ENCODE data around the gene ETFBKMT. TPM values are rescaled to one million over a fixed set of nuclear protein-coding genes. Genes with fewer than 3 reads are reported as not detected.

The ETFBKMT gene, protein sequence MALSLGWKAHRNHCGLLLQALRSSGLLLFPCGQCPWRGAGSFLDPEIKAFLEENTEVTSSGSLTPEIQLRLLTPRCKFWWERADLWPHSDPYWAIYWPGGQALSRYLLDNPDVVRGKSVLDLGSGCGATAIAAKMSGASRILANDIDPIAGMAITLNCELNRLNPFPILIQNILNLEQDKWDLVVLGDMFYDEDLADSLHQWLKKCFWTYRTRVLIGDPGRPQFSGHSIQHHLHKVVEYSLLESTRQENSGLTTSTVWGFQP
- polyA plus RNA-seq (2013, experiment 1 of 2; ENCODE audit: insufficient read length): 2.0 TPM
- 1.9 TPM for polyA plus RNA-seq (2013, experiment 2 of 2; ENCODE audit: insufficient read length)

DNA sequence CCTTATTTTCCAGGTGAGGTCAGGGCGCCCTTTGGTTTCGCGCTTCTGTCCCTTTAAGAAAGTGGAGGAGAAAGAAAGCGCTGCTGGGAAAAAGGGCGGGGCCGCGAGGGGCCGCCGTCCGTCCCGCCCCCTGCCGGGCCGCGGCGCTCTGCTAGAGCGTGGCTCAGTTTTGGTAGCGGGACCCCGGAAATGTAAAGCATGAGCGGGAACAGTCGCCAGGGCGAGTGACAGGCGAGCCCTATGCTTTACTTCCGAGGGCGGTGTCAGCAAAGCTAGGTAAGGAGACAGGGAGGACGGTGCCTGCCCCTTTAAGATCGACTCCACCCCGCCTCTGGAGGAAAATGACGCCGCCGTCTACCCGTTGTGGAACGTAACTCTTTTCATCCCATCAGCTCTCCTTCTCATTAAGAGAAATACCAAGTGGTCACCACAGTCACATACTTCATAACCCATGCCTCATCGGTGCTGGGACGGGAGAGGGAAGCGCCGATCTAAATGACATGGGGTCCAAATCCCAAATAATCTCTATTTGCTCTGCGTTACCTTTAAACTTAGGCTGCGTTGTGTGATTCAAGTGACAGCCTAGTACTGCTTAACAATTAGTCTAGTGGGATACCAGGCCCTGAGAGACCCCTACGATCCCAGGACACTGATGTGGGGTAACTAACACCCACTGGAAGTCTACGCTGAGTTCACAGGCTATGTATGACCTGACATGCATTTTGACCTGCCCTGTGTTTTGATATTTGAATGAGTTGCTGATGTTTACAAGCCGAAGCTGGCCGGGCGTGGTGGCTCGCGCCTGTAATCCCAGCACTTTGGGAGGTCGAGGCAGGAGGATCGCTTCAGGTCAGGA, at the start of gene ETFBKMT:
TSS of gene ETFBKMT (plus strand) at position 602 of the 856 bp plus-strand sequence. CDS start 2,266 bp downstream, outside the sequence.
- DNase-seq: peak; percentile 86

DNA sequence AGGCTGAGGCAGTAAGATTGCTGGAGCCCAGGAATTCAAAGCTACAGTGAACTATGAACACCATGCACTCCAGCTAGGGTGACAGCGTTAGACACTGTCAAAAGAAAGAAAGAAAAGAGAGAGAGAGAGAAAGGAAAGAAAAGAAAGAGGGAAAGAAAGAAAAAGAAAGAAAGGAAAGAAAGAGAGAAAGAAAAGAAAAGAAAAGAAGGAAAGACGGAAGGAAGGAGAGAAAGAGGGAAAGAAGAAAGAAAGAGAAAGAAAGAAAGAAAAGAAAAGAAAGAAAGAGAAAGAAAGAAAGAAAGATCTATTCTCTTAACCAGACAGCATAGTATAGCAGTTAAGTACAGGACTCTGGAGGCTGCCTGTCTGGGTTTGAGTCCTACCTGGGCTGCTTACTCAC, 46.7 kb upstream of the ETFBKMT start:
- DNase-seq: no peak

GRCh38 chr12:31618228-31619025, 41.1 kb upstream of the ETFBKMT start:
- no peak for DNase-seq

DNA sequence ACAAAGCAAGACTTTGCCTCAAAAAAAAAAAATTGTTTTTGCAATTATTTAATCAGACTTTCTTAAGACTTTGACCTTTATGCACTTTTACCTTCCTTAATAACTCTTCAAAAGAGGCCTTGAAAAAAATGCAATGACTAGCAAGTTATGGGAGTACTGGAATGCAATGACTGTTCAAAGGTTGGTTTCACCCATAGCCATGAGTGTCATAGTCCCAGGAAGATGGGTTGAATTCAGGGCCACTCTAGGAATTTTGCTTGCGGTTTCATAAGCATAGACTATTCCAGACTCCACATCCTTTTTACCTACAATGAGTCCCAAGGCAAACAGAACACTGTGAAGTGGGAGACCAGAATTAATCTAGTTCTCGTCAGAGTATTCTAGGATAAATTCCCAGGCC, 39.2 kb upstream of the ETFBKMT start:
- no peak for DNase-seq

- no peak for DNase-seq
These were observed 37.5 kb upstream of the ETFBKMT start for GRCh38 chr12:31622038-31622437.

- DNase-seq: no peak
These were observed 33.1 kb upstream of the ETFBKMT start for GRCh38 chr12:31626270-31626995.

GRCh38 chr12:31627456-31628054, 31.9 kb upstream of the ETFBKMT start:
- no peak for DNase-seq

GRCh38 chr12:31629756-31630732, 29.4 kb upstream of the ETFBKMT start:
- peak; percentile 53 for DNase-seq

DNA sequence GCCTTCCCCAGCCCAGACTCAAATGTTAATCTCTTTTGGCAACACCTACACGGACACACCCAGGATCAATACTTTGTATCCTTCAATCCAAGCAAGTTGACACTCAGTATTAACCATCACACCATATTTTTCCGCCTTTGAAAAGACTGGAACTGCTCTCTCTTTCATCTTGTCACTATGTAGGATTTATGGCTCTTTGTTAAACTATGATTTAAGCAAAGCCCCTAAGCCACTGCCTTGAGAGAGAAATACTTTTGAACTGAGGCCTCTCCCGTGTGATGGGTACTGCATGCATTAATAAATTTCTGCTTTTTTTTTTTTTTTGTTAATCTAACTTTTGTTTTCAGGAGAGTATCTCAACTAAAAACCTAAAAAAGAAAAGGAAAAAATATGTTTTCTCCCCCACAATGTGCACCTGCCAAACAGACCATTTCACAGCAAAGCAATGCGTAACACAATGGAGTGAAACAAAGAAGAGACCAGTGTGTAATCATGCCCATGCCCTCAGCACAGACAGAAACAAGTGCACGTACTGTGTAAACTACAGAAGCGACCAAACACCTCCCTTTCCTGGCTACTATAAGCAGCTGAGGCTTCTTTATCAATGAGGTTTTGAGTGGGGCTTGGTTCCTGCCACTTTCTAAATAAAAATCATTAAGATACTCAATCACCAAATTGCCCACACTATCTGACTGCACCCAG, 28.3 kb upstream of the ETFBKMT start:
- DNase-seq: no peak

DNA sequence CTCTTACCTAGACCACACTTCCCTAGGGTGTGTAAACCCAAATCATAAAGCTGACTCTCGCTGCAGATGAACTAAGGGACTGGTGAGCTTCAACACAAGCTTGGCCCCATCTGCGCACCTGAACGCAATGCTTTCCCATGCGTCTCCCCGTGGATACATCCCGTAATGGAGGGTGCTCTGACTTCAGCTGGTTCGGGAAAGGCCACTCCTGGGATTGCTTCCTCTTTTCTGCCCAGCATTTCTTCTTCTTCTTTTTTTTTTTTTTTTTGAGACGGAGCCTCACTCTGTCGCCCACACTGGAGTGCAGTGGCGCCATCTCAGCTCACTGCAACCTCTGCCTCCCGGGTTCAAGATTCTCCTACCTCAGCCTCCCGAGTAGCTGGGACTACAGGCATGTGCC, 27.7 kb upstream of the ETFBKMT start:
- no peak for DNase-seq

GRCh38 chr12:31633464-31633863, 26.0 kb upstream of the ETFBKMT start:
- DNase-seq: no peak

- no peak for DNase-seq
These were observed 24.9 kb upstream of the ETFBKMT start for GRCh38 chr12:31634620-31635019.

DNA sequence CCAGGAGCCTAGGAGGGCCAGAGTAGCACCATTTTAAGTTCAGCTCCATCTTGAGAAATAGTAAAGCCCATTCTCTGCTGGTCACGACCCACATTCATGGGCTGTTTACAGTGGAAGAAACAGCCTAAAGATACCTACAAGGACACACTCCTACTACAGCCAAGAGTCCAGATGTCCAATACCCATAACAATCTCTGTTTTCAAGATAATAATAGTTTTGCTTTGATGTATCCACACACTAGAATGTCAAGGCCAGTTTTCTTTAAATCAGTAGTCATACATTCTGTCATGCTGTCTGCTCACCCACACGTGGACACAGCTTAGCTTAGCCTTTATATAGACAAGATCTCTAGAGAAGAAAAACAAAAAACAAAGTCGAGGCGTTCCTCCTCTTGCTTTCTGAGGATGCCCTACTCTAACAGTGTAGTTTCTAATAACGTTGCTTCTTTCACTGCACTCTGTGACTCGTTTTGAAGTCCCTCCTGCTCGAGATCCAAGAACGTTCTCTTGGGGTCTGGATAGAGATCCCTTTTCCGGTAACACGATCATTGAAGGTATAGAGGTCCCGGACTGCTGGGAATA, 17.9 kb upstream of the ETFBKMT start:
- DNase-seq: no peak

GRCh38 chr12:31644536-31644935, 15.0 kb upstream of the ETFBKMT start:
- no peak for DNase-seq

DNA sequence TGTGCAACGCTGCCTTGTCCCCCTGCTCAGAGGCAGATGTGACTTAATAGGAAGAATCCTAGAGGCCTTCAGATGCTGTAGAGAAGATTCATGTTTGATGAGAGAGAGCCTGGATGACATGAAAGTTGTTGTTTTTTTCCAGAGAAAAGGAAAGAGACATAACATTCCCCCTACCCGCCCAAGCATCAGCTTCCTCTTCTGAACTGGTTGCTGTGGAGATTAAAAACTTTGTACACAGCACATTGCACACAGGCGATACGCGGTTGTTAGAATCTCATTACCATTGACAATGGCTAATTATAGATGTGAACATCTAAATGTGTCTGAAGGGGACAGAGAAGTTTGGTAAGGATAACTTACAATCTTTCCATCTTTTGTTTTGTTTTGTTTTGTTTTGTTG, 13.6 kb upstream of the ETFBKMT start:
- no peak for DNase-seq

DNA sequence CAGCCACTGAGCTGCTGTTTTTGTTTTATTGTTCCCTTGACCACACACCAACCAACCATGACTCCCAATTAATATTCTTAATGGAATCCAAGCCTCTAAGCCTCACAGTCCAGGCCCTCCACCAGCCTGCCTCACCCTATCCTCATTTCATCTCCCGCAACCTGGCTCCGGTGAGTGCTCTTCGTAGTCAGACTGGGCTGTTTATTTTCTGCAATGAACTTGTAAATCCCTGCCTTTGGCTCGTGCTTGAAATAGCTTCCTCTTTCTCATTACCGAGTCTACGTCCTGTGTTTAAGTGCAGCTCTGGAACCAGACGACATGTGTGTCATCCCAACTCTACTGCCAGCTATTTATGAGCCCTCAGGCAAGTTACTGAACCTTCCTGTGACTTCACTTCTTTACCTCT, 12.4 kb upstream of the ETFBKMT start:
- DNase-seq: no peak

DNA sequence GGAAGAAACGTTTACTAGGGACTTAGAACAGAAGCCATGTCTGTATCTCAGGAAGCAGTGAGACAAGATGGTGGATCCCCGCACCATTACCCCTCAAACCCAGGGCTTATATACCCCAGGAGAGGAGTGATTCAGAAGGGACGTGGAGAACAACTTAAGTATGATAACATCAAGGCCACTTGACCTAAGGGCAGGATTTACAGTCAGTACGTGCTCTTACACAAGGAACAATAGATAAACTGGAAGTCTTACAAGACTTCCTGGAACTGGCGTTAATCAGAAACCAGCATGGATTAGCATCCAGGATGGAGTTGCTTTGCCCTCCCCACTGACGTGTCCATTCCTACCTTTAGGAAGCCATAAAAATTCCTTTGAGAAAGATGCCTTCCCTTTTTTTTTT, 8.6 kb upstream of the ETFBKMT start:
- DNase-seq: no peak

DNA sequence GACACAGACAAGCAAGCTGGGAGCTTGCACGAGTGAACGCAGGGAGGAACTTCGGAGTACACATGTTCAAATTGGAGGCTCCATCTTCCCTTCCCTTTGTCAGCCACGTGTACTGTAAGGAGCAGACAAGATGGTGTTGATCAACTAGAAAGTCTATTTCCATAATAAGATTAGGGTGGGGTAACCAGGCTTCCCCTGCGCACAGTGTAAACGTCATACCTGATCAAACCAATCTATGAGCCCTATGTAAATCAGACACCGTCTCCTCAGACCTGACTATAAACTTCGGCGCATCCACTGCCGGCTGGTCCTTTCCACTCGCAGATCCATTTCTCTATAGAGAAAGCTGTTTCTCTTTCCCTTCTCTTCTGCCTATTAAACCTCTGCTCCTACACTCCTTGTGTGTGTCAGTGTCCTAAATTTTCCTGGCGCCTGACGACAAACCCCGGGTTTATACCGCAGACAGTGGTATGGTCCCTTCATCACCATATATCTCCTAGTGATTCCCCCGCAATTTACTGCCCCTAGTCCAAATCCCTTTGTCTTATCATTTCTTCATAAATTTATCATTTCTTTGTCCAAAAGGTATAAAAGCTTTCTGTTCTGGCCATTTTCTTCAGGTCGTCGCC, 7.5 kb upstream of the ETFBKMT start:
- DNase-seq: no peak

- DNase-seq: no peak
These were observed 4.3 kb upstream of the ETFBKMT start for GRCh38 chr12:31655208-31655607.

All from fibroblast of skin of scalp (primary cell).